GM18519 (cell line): ENCODE measurements around the gene STAG3.

Experiments
- ATAC-seq: cut with Tn5 transposase; IDR thresholded peaks from one replicate; pipeline ENCODE4 v1.9.1; 2021; ENCODE audit warnings: mild to moderate bottlenecking, moderate library complexity; ENCODE audit not compliant: unreplicated experiment, low FRiP score

The STAG3 gene

GRCh38 chr7:100155553-100156317 is 22.0 kb upstream of the STAG3 start:
- no peak for ATAC-seq

DNA sequence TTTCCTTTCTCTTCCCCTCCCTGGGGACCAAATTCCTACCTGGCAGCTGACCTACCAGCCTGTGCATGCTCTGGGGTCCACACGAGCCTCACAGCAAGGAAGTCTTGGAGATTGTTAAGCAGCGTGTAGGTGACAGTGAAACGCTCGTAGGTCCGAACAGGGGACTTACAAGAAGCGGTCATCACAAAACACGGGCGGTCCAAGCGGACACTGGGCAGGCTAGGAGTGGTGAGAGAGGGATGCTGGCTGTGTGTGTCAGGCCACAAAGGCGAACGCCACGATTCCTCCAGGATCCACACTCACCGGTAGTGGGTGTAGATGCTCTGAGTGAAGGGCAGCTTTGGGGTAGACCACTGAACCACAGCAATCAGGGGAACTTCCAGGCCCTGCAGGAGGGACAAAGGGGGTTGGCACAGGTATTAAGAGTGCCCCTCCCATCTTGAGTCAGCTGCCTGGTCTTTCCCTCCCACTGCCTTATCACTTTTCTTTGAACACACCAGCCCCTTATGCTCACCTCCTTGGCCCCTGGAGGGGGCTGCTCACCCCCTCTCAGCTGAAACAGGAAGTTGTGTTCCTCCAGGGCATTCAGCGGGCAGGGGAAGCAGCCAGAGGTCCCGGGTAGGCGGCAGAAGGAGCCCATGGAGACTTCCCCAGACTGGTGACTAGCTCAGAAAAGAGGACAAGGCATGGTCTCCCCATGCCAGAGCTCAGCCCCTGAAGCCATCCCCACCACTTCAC is 21.2 kb upstream of the STAG3 start:
- ATAC-seq, result no peak

DNA sequence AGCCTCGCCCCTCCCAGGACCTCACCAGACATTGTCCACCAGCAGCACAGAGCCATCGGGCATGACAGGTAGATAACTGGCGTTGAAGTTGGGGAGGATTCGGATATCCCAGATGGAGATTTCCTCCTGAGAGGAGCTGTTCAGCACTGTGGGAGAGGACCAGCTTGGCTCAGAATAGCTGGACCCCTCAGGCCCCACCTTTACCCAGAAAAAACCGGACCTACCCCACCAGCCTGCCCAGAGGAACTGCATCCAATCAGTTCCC is 20.7 kb upstream of the STAG3 start:
- ATAC-seq, result no peak

GRCh38 chr7:100157334-100158228 is 20.1 kb upstream of the STAG3 start:
- no peak for ATAC-seq

DNA sequence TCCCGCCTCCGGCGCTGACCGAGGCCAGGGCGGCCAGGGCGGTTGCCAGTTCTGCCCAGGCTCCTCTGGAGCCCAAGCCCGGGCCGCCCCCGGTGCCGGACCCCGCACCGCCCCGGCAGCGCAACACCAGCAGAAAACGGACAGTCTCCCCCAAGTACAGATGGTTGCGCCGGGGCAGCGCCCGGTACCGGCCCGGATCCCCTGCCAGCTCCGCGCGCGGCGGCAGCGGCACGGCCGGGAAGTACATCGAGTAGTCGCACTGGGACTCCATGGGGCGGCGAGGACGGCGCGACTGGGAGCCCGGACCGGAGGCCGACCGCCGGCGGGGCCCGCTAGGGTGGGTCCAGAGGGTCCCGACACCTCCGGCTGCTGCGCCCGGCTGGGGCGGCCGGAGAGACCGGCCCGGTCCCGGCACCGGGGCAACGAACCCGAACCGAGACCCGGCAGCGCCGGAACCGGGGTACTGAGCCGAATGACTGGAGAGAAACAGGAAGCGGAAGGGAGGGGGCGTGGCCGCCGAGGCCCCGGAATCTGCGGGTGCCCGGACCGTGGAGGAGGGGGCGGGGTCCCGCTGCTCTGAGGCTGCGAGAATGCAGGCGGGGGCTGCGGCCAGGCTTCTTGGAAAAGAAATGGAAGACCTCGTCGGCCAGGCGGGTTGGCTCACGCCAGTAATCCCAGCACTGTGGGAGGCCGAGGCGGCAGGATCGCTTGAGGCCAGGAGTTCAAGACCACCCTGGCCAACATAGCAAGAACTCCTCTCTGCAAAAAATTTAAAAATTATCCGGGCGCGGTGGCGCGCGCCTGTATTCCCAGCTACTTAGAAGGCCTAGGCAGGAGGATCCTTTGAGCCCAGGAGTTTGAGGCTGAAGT is 19.3 kb upstream of the STAG3 start, which contains the start of gene TRAPPC14:
TRAPPC14 (minus strand) TSS at position 495 of the 870 bp plus-strand sequence; CDS start at position 271, 224 bp downstream.
- ATAC-seq, result no peak

- no peak for ATAC-seq
These were observed 18.6 kb upstream of the STAG3 start for GRCh38 chr7:100159099-100159623.

- no peak for ATAC-seq
These were observed 17.7 kb upstream of the STAG3 start for GRCh38 chr7:100160067-100160466.

DNA sequence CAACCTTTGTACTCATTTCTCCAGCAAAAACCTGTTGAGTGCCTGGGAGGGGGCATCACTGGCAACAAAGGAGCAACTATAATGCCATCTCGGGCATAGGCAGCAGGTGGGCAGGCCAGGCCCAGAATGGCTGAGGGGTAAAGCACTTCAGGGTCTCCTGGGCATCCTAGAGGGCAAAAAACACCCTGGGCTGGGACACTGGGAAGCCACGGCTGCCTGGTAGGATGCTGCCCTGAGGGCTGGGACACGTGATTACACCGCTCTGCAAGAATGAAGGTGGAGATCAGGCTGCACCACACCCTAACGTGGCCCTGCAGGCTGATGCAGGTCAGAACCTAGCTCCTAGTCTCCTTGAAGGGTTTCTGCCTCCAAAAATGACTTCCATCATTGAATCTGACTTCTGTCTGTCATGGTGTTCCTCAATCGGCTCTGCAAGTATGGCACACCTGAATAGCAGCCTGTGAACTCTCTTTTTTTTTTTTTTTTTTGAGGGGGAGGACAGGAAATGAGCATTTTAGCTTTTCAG is 14.6 kb upstream of the STAG3 start:
- no peak for ATAC-seq

DNA sequence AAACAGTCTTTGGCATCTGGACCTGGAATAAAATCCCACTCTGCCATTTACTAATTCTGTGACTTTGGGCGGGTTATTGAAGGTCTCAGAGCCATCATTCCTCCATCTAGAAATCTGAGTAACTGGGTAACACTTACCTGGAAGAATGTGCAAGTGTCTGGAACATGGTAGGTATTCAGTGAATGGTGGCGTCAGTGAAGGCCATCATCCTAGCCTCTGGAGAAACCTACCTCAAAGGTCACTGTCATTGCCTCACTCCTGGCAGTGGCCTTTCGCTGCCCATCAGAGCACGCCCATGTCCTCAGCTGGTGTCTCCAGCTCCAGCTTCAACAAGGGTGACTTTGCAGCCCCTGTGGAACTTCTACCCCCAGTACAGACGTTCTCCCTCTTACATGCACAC is 13.8 kb upstream of the STAG3 start:
- ATAC-seq, result no peak

GRCh38 chr7:100166317-100166940 is 11.3 kb upstream of the STAG3 start:
- no peak for ATAC-seq

DNA sequence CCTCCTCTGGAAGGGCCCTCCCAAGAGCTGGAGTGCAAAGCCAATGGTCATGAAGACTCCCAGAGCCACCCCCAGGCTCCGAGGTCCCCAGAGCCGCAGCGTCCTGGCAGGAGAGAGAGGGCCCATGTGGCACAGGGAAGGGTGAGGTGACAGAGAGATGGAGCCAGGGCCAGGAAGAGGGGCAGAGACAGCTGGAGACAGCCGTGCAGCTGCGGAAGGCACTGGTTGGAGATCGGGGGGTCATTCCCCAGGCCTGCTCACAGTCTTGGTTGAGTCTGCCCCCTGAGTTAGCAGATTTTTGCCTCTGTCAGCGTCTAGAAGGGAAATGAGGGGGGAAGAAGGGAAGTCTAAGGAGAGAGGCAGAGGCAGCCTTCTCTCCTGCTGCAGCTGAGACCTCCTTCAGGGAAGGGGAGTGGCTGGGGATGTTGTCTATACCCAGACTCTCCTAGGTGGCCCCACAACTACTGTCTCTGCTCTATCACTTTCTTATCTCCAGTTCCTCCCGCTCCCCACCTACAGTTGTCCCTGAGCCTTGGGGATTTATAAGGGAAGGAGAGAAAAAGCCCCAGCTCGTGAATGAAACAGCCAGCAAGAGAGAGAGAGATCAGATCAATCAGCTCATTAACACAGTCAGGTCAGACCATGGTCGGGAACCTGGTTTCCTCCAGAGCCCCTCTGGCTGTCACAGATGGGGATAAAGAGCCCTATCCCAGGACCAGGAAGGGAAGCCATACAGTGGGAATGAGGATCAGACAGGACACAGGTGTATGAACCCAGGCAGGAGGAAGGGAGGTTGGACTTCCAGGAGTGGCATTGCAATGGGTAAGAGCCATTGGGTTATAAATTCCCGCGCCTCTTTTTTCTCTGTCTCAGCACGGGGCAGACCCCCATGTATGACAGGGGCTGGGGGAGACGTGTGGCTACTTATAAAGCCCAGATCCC is 10.5 kb upstream of the STAG3 start:
- no peak for ATAC-seq

DNA sequence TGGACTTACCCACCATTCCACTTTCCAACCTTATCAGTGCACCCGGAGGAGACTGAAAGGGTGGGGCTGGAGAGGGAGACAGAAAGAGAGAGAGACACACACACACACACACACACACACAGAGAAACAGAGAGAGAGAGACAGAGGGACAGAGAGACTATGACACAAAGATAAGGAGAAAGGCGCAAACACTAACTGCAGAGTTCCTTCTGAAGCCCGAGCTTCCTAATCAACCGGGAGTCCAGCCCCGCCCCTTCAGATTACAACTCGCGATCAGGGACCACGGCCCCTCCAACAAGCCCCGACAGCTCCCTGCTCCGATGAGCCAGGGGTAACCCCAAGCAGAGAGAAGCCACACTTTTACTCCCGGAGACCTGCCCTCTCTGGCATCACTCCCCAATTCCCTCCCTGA is 9.8 kb upstream of the STAG3 start:
- ATAC-seq, result no peak

- ATAC-seq, result no peak
These were observed 8.4 kb upstream of the STAG3 start for GRCh38 chr7:100169147-100169850.

DNA sequence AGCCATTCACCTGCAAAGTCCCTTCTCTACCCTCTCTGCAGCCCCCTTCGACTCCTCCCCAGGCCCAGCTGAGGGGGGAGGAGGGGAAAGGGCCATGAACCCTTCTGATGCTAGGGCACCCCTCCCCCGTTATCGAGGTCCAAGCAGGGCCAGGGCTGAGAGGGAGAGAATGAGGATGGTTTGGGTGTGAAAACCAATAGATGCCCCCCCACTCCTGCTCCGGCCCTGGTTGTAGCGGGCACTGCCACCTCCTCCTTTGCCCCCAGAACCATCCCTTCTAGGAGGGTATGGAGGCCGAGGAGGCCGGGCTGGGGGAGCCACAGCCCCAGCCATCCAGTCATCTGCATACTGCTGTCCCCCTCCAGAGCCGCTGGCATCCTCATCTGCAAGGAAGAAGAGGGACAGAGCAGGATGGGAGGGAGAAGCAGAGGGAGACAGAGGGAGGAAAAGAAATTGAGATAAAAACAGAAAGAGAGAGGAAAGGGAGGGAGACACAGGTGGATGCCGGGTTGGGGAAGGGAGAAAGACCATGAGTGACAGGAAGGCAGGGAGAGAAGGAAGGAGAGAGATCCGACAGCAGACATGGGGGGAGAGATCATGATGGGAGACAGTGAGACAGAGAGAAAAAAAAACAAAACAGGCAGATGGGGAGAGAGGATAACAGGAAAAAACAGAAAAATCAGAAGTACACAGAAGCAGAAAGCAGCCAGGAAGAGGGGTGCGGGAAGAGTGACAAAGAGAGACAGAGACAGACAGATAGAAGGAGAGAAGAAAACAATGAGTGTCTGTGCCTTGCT is 7.4 kb upstream of the STAG3 start:
- no peak for ATAC-seq

- ATAC-seq, result no peak
These were observed 6.5 kb upstream of the STAG3 start for GRCh38 chr7:100171087-100171681.

DNA sequence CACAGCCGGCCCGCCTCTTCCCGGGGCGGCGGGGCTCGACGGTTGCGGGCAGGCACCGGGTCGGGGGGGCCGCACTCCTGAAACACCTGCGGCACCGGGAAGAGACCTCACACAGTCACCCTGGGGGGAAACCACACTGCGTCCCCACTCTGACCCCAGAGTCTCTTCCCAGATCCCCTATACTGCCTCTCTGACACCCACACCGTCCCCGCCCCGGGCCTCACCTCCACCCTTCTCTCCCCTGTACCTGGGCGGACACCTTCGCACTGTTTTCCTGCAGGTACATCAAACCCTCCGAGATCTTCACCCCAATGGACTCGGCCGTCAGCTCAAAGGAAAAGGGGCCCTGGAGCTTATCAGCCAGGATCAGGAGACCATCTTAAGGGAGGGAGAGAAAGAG is 5.9 kb upstream of the STAG3 start:
- no peak for ATAC-seq
